IPS-NIHi11 (cell line): ENCODE results near the gene GOLT1B.

Experiments used
- DNase-seq: peaks from one replicate; pipeline ENCODE4 v3.0.0; 2012; ENCODE audit warnings: mixed read lengths, low spot score

GOLT1B gene

GRCh38 chr12:21523148-21523547 lies 21.6 kb downstream of the GOLT1B start:
- no peak for DNase-seq

GRCh38 chr12:21526053-21526452 lies 24.5 kb downstream of the GOLT1B start, which contains the start of gene SPX:
Gene SPX, plus strand, starts transcription at chr12:21526296. Its CDS starts 177 bp downstream, at chr12:21526473.
- no peak for DNase-seq

GRCh38 chr12:21526721-21527345 lies 25.2 kb downstream of the GOLT1B start:
- peak; percentile 10 for DNase-seq

- DNase-seq = peak; percentile 78
Observed at GRCh38 chr12:21527451-21528180, 26.0 kb downstream of the GOLT1B start.

- peak; percentile 12 for DNase-seq
Observed at GRCh38 chr12:21528953-21529352, 27.4 kb downstream of the GOLT1B start.

GRCh38 chr12:21529456-21529855 lies 27.9 kb downstream of the GOLT1B start:
- no peak for DNase-seq

- no peak for DNase-seq
Observed at GRCh38 chr12:21538061-21538653, 36.6 kb downstream of the GOLT1B start.

- DNase-seq = no peak
Observed at GRCh38 chr12:21539797-21540196, 38.2 kb downstream of the GOLT1B start.

- DNase-seq = no peak
Observed at GRCh38 chr12:21541773-21542172, 40.2 kb downstream of the GOLT1B start.

GRCh38 chr12:21542403-21542802 lies 40.8 kb downstream of the GOLT1B start:
- no peak for DNase-seq

- DNase-seq = no peak
Observed at GRCh38 chr12:21543151-21543550, 41.6 kb downstream of the GOLT1B start.

- DNase-seq = no peak
Observed at GRCh38 chr12:21545557-21545956, 44.0 kb downstream of the GOLT1B start.

GRCh38 chr12:21546716-21547115 lies 45.1 kb downstream of the GOLT1B start:
- no peak for DNase-seq

GRCh38 chr12:21547437-21547836 lies 45.8 kb downstream of the GOLT1B start:
- no peak for DNase-seq

- no peak for DNase-seq
Observed at GRCh38 chr12:21551841-21552465, 50.4 kb downstream of the GOLT1B start.

GRCh38 chr12:21552635-21553328 lies 51.2 kb downstream of the GOLT1B start:
- no peak for DNase-seq

- no peak for DNase-seq
Observed at GRCh38 chr12:21553329-21553675, 51.7 kb downstream of the GOLT1B start.

- DNase-seq = no peak
Observed at GRCh38 chr12:21558100-21558679, 56.6 kb downstream of the GOLT1B start.

- DNase-seq = no peak
Observed at GRCh38 chr12:21559855-21560569, 58.4 kb downstream of the GOLT1B start.

GRCh38 chr12:21561158-21561557 lies 59.6 kb downstream of the GOLT1B start:
- no peak for DNase-seq

- no peak for DNase-seq
Observed at GRCh38 chr12:21562859-21563258, 61.3 kb downstream of the GOLT1B start.
